C4-2B (cell line): ENCODE results near the gene RAP1A.

Experiments
- H3K27ac ChIP-seq: fragments of 450-650 bp; 2 replicates; pipeline ENCODE4 v1.5.1; 2017
- CTCF ChIP-seq: fragments of 450-650 bp; conservative IDR thresholded peaks from 2 replicates; pipeline ENCODE4 v1.5.1; 2017; ENCODE audit warnings: mild to moderate bottlenecking
- ZFX ChIP-seq: fragments of 450-650 bp; IDR thresholded peaks from 2 replicates; pipeline ENCODE4 v1.6.1; 2017

The RAP1A gene

DNA sequence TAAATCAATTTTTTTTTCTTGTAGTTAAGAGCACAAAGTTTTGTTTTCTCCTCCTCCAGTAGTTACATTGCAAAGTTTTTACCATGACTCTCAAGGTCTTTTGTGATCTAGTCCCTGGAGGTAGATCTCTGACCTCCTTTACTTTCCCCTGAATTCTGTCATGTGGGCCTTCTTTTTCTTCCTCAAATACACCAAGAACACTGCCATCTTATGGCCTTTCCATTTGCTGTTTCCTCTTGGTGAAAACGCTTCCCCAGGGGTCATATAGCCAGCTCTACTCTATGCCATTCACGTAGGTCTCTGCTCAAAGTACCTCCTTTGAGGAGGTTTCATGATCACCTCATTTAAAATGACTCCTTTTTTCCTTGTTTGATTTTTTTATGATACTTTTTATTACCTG is 138.8 kb downstream of the RAP1A start:
- TF ChIP-seq ZFX (no peak), CTCF (peak; percentile 12)

GRCh38 chr1:111761717-111762116 is 142.1 kb downstream of the RAP1A start:
- TF ChIP-seq ZFX: no peak
- TF ChIP-seq CTCF: no peak
- no peak overlapping the region for H3K27ac ChIP-seq

More for the DNA sequence above, 138.8 kb downstream of the RAP1A start:
- H3K27ac ChIP-seq: no peak overlapping the region

- no peak overlapping the region for H3K27ac ChIP-seq
These were observed 142.7 kb downstream of the RAP1A start for GRCh38 chr1:111762332-111762731.

More at GRCh38 chr1:111762332-111762731, 142.7 kb downstream of the RAP1A start:
- TF ChIP-seq CTCF (no peak), ZFX (no peak)
